Stimulated activated naive CD4-positive, alpha-beta T cell treated with Interleukin-2 at 50 U/mL for 16 hours (primary cell): Measurements from ENCODE around the gene ATP8A2.
"Not testable (repeated sequence)": the region's sequence is repeated elsewhere in the genome, so short reads cannot be mapped to it uniquely, and the experiment has no call there.

Experiments used
- DNase-seq: peaks from one replicate; lab custom pipeline; 2025; lab: John Stamatoyannopoulos, UW

ATP8A2 gene

DNA sequence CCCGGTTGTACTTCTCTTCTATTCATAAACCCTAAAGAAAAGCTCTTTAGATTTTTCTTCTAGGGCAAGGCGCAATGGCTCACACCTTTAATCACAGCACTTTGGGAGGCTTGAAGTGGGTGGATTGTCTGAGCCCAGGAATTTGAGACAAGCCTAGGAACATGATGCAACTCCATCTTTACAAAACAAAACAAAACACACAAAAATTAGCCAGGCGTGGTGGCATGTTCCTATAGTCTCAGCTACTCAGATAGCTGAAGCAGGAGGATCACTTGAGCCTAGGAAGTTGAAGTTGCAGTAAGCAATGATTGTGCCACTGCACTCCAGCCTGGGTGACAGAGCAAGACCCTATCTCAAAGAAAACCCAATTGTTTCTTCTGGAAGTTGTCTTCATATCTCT, 439.7 kb downstream of the ATP8A2 start:
- DNase-seq, result no peak

- DNase-seq, result no peak
Measured at GRCh38 chr13:25816239-25816638, 444.5 kb downstream of the ATP8A2 start.

DNA sequence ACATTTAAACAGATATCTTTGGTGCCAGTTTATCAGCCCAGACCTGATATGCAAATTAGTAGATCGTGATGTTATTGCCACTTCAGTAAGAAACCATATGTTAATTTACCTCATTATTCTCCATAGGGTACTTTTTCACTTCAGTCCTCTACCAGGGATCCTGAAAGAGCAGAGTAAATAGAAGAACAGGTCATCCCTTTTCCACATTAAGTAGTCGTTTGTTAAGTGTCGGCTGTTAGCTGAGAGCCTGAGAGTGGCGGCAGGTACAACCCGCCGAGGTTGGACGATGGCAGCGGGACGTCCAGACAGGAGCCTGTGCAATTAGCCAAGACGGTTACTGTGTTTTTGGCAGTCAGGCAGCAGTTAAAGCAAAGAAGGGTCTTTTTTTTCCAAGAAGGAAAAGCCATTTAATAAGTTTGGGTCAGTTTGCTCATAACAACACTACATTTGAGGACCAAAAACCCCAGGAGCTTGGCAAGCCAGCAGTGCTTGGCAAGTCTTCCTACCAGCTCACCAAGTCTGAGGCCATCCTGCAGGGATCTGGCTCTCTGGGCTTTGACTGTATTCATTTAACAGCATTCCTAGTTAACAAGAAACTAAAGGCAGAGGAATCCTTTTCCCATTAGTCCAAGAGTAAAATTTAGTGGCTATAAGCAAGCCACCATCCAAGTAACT, 448.2 kb downstream of the ATP8A2 start:
- DNase-seq, result no peak

- no peak for DNase-seq
Measured at GRCh38 chr13:25821776-25822175, 450.0 kb downstream of the ATP8A2 start.

DNA sequence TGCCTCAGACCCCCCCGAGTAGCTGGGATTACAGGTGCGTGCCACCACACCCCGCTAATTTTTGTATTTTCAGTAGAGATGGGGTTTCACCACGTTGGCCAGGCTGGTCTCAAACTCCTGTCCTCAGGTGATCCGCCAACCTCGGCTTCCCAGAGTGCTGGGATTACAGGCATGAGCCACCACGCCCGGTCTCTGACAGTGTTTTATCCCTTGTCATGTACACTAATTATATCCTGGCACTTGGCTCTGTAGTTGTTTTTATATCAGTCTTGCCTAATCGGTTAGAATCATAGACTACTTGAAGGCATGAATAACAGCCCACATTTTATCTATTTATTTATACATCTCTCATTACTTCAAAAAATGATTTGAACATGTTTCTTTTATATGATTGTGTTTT, 455.4 kb downstream of the ATP8A2 start:
- DNase-seq, result not testable (repeated sequence)

GRCh38 chr13:25827831-25828465, 456.2 kb downstream of the ATP8A2 start:
- DNase-seq, result no peak

DNA sequence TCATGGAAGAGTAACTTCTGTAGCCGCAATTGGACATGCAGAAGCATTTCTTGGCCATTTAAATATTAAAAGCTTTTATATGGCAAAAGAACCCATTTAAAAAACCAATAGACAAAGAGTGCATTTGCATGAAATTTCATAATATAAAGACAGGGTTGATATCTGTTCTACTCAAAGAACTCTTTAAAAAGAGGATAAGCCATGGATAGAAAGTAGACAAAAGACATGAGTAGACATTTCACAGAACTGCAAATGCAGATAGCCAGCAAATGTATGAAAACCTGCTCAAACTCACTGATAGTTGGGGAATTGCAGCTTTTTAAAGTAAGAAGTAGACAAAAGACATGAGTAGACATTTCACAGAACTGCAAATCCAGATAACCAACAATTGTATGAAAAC, 462.0 kb downstream of the ATP8A2 start:
- no peak for DNase-seq

- DNase-seq, result no peak
Measured at GRCh38 chr13:25836574-25837336, 465.0 kb downstream of the ATP8A2 start.

GRCh38 chr13:25839371-25839770, 467.6 kb downstream of the ATP8A2 start:
- DNase-seq, result no peak

- no peak for DNase-seq
Measured at GRCh38 chr13:25840261-25840660, 468.5 kb downstream of the ATP8A2 start.

DNA sequence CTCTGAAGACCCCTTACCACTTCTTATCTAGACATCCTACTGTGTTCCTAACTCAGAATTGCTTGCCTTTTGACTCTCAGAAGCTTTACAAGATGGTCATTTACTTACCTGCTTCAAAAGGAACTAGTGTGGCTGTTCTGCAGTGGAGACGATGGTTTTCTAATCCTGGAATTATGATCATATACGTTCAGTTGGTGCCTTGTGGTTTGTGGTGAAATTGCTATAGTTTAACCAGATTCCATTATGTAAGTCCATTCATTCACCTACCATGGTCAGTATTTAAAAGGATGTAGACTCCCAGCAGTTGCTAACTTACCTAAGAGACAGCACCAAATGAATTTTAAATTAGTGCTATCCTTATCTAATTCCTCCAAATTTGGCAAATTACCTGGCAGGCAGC, 469.2 kb downstream of the ATP8A2 start:
- DNase-seq, result no peak

- no peak for DNase-seq
Measured at GRCh38 chr13:25843692-25844091, 471.9 kb downstream of the ATP8A2 start.

GRCh38 chr13:25844559-25845434, 473.0 kb downstream of the ATP8A2 start:
- DNase-seq, result no peak

DNA sequence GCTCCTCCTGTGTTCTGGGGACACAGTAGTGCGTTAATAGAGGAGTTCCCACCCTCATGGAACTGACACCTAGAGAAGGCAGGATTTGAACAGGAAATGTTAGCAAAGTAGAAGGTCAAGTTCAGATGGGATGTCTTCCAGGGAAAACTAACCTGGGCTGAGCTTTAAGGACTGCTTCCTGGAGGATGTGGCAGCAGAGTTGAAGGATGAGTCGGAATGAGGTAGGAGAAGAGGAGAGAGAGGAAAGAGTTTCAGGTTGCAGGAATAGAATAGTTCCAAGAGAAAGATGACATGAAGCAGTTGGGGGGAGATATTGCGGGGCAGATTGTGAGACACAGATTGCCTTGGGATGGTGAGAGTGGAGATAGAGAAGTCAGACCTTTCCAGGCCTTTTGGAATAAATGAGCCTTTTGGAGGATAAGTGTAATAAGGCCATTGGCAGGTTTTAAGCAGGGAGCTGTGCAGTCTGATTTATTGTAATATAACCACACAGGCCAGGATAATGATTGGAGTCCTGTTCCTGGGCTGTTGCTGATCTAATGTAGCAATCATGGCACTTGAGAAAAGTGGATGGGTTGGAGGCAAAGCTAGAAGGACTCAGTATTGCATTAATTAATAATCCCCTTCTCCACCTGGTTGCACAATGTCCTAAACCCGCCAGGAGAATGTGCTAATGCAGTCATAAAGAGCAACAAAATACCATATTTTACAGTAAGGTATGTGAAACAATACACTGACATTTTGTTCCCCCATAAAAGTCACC, 474.6 kb downstream of the ATP8A2 start:
- DNase-seq, result no peak

- DNase-seq, result no peak
Measured at GRCh38 chr13:25847145-25847544, 475.4 kb downstream of the ATP8A2 start.

DNA sequence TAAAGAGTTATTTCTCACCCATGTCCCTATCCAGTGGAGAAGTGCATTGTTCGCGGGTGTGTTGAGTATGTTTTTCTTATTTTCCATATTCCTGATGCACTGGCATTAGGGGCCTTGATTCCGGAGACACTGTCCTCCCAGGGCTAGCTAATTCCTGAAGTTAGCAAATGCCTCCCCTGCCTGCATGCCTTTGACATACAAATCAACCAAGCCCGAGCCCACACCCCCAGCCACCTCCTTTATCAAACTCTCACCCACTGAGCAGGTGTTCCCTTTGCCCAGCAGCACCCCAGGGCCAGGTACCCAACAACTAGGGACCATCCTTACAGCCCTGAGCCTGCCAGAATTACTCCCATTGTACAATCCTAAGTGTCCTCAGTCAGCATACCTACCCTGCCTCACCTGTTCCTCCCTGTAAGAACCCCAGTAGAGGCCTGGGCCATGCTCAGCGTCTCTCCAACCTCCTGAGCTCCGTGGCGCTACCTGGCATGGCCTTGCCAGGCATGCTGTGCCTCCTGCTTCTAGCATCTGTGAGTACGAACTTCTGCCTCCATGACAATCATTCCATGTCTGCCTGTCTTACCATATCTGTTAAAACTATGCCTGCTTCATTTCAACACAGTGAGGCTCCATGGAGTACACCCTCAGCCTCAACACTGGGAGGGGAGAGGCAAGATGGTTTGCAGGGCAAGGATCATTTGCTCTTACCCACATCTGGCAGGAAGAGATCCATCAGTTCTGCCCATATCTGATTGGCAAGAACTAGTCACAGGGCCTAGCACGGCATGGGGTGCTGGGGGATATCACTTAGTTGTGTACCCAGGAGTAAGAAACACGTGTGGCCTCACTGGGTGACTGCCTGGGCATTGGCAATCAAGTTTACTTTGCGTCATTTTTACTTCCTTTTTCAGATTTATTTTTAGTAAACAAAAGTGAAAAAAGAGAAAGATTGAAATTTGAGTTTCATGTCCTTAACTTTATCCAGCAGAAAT, 476.2 kb downstream of the ATP8A2 start:
- no peak for DNase-seq

DNA sequence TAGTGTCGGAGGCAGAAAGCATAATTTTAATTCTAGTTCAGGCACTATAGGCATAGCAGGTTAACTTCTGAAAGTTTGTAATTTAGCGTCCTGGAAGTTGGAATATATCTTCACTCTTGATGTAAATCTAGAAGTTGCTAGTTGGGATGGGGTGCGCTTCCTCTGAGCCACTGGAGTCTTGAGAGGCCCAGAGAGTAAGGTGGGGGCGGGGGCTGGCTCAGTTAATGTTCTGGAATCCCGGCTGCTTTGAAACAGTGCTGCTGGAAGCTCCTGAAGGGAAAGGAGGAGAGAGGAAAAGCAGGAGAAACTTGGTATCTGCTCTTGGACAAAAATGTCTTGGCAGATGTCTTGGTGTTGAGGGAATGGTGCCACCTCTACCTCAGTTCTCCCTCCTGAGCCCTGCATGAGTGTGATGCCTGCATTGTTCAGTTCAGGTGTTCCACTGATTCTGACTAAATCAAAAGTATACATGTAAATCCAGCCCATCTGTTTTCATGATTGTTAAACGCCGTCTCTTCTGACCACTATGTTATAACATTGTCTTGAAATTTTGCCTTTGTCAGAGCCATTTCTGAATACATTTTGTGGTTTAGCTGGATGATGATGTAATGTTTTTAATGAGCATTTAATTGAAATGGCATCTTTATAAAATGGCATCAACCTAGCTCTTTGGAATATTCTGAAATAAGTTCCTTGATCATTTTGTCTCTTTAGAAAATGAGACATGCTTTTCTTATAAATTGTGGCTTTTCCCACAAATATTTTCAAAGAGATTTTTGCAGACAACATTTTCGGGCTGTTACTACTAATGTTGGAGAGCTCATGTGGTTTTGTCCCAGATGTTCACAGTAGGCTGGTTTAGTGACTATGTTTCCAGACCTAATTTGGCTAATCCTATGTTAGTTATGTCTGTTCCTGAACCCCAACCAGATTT, 477.3 kb downstream of the ATP8A2 start:
- DNase-seq, result no peak

DNA sequence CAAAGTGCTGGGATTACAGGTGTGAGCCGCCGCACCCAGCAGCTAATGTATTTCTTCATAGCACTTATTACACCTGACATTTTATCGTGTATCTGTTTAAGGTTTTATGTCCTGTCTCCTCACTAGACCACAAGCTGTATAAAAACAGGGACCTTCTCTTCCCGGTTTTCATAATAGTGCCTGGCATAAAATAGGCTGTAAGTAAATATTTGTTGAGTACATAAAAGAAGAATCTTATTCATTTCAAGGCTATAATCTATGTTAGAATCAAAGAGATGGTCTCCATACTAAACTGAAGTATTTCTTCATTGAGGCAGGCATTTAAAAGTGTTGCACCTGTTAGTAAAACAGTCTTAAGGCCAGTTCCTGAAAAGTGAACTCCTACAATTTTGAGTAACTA, 486.1 kb downstream of the ATP8A2 start:
- no peak for DNase-seq

DNA sequence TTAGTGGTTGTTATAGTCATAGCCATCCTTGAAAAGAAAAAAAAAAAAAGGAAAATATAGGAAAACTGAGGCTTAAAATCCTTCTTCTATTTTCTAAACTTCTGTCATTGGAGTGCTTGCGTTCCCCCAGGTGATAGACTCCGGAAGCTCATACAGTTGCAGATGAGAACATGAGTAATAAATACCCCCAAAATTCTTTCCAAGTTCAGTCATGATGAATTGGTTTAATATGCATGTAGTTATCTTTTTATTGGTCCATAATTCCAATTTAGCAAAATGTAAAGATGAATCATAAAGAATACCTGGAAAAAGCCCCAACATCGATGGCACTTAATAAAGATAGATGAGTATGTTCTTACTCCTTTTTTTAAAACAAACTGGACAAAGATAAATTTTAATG, 487.8 kb downstream of the ATP8A2 start:
- no peak for DNase-seq
